GM19240 (cell line): ENCODE results near the gene TTC8.

Experiments
- DNase-seq: peaks from one replicate; pipeline ENCODE4 v3.0.0; 2011; ENCODE audit warnings: low spot score; ENCODE audit not compliant: insufficient read length

Gene TTC8

GRCh38 chr14:88864198-88864597 is 39.7 kb downstream of the TTC8 start:
- DNase-seq = no peak

GRCh38 chr14:88866305-88866704 is 41.9 kb downstream of the TTC8 start:
- no peak for DNase-seq

GRCh38 chr14:88868558-88869159 is 44.2 kb downstream of the TTC8 start:
- no peak for DNase-seq

GRCh38 chr14:88870777-88871176 is 46.3 kb downstream of the TTC8 start:
- DNase-seq = no peak

GRCh38 chr14:88871429-88871828 is 47.0 kb downstream of the TTC8 start:
- DNase-seq = no peak

- no peak for DNase-seq
Measured at GRCh38 chr14:88872976-88873375, 48.5 kb downstream of the TTC8 start.

GRCh38 chr14:88877192-88877591 is 52.7 kb downstream of the TTC8 start:
- no peak for DNase-seq

- no peak for DNase-seq
Measured at GRCh38 chr14:88879022-88879421, 54.6 kb downstream of the TTC8 start.

- DNase-seq = no peak
Measured at GRCh38 chr14:88882236-88882635, 57.8 kb downstream of the TTC8 start.

- DNase-seq = no peak
Measured at GRCh38 chr14:88895116-88895515, 70.7 kb downstream of the TTC8 start.

GRCh38 chr14:88901189-88901588 is 76.7 kb downstream of the TTC8 start:
- no peak for DNase-seq

GRCh38 chr14:88901991-88902390 is 77.5 kb downstream of the TTC8 start:
- no peak for DNase-seq

- DNase-seq = no peak
Measured at GRCh38 chr14:88902850-88903249, 78.4 kb downstream of the TTC8 start.

GRCh38 chr14:88904206-88904647 is 79.8 kb downstream of the TTC8 start:
- DNase-seq = no peak

GRCh38 chr14:88904864-88905263 is 80.4 kb downstream of the TTC8 start:
- no peak for DNase-seq

GRCh38 chr14:88908216-88908615 is 83.8 kb downstream of the TTC8 start:
- no peak for DNase-seq

GRCh38 chr14:88910386-88910785 is 85.9 kb downstream of the TTC8 start:
- DNase-seq = no peak

GRCh38 chr14:88911809-88912208 is 87.4 kb downstream of the TTC8 start:
- DNase-seq = no peak

- no peak for DNase-seq
Measured at GRCh38 chr14:88914956-88915355, 90.5 kb downstream of the TTC8 start.

GRCh38 chr14:88919502-88919901 is 95.1 kb downstream of the TTC8 start:
- no peak for DNase-seq
